ENCODE data around the gene EFCAB9. TPM values are rescaled to one million over a fixed set of nuclear protein-coding genes. Genes with fewer than 3 reads are reported as not detected.

The EFCAB9 gene
- total RNA-seq, 1 experiment from 2014 or later: not detected

GRCh38 chr5:172243302-172243701, 49.3 kb downstream of the EFCAB9 start:
- no peaks in the 10 kb centered on the region for H3K9me2 ChIP-seq (ENCODE audit: insufficient read depth)
- H3K4me2 ChIP-seq (ENCODE audit: low read length): no peak overlapping the region
- no peaks in the 10 kb centered on the region for H3K4me1 ChIP-seq (ENCODE audit: control insufficient read depth in 1 of 2, insufficient read depth in 2 of 2, low read length in 2 of 2)
- BruUV-seq (replicated peaks): no TSS peak
- intact Hi-C loops (cut with micrococcal nuclease): no loop called here
- H3K27me3 ChIP-seq (ENCODE audit: insufficient read depth, low read length): no peaks in the 10 kb centered on the region
- H3K36me3 ChIP-seq (ENCODE audit: control insufficient read depth in 1 of 2, insufficient read depth in 2 of 2, low read length in 2 of 2): no peaks in the 10 kb centered on the region
- H4K20me1 ChIP-seq (ENCODE audit: insufficient read depth): peaks cover 4% of the 10 kb centered on the region; the same call in 1 of the 2 replicates
- ATAC-seq (no peak), DNase-seq (ENCODE audit: low read depth, low spot score) (no peak)
- TF ChIP-seq SRF (IDR thresholded peaks at IDR 0.05; ENCODE audit: low read depth): no peak
- no peak for TF ChIP-seq ZNF274 (IDR thresholded peaks at IDR 0.05; ENCODE audit: low read depth, low read length)
- TF ChIP-seq CBX3 (IDR thresholded peaks at IDR 0.05; ENCODE audit: low read depth): no peak
- TF ChIP-seq POLR2AphosphoS5 (IDR thresholded peaks at IDR 0.05; ENCODE audit: low read depth, low read length): no peak
- no peak for TF ChIP-seq YY1 (IDR thresholded peaks at IDR 0.05; ENCODE audit: extremely low read depth, insufficient replicate concordance, low read depth, low read length)
- TF ChIP-seq, protein P1, sequence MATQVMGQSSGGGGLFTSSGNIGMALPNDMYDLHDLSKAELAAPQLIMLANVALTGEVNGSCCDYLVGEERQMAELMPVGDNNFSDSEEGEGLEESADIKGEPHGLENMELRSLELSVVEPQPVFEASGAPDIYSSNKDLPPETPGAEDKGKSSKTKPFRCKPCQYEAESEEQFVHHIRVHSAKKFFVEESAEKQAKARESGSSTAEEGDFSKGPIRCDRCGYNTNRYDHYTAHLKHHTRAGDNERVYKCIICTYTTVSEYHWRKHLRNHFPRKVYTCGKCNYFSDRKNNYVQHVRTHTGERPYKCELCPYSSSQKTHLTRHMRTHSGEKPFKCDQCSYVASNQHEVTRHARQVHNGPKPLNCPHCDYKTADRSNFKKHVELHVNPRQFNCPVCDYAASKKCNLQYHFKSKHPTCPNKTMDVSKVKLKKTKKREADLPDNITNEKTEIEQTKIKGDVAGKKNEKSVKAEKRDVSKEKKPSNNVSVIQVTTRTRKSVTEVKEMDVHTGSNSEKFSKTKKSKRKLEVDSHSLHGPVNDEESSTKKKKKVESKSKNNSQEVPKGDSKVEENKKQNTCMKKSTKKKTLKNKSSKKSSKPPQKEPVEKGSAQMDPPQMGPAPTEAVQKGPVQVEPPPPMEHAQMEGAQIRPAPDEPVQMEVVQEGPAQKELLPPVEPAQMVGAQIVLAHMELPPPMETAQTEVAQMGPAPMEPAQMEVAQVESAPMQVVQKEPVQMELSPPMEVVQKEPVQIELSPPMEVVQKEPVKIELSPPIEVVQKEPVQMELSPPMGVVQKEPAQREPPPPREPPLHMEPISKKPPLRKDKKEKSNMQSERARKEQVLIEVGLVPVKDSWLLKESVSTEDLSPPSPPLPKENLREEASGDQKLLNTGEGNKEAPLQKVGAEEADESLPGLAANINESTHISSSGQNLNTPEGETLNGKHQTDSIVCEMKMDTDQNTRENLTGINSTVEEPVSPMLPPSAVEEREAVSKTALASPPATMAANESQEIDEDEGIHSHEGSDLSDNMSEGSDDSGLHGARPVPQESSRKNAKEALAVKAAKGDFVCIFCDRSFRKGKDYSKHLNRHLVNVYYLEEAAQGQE (IDR thresholded peaks at IDR 0.05; ENCODE audit: low read depth): no peak
- TF ChIP-seq ELF1 (IDR thresholded peaks at IDR 0.05; ENCODE audit: borderline replicate concordance, low read depth): no peak
- TF ChIP-seq CTCF (IDR thresholded peaks at IDR 0.05 in 2 of 3, conservative IDR thresholded peaks at IDR 0.05 in 1 of 3; ENCODE audit: borderline replicate concordance in 1 of 3, insufficient read depth in 1 of 3, low read depth in 2 of 3, low read length in 2 of 3): no peak
- TF ChIP-seq EZH2 (IDR thresholded peaks at IDR 0.05): no peak
- TF ChIP-seq, protein P2, sequence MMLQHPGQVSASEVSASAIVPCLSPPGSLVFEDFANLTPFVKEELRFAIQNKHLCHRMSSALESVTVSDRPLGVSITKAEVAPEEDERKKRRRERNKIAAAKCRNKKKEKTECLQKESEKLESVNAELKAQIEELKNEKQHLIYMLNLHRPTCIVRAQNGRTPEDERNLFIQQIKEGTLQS (IDR thresholded peaks at IDR 0.05): no peak
- TF ChIP-seq JUND (IDR thresholded peaks at IDR 0.05): no peak
- TF ChIP-seq ZBTB33 (IDR thresholded peaks at IDR 0.05; ENCODE audit: extremely low read depth, insufficient replicate concordance, low read length): no peak
- TF ChIP-seq SIN3A (IDR thresholded peaks at IDR 0.05; ENCODE audit: low read depth): no peak
- no peak for TF ChIP-seq EGR1 (IDR thresholded peaks at IDR 0.05; ENCODE audit: low read depth)
- no peak for TF ChIP-seq SP1 (IDR thresholded peaks at IDR 0.05; ENCODE audit: low read depth)
- TF ChIP-seq POLR2A (IDR thresholded peaks at IDR 0.05; ENCODE audit: borderline replicate concordance, extremely low read depth, insufficient read depth, insufficient read length): no peak
- no peak for TF ChIP-seq RAD21 (IDR thresholded peaks at IDR 0.05; ENCODE audit: low read depth)
- no peak for TF ChIP-seq CEBPB (IDR thresholded peaks at IDR 0.05; ENCODE audit: low read depth)
- peaks cover 7% of the 10 kb centered on the region for H3K79me2 ChIP-seq (ENCODE audit: insufficient read depth, low read length)
- CTCF ChIA-PET: no interaction called here
- no peaks in the 10 kb centered on the region for H3K9me3 ChIP-seq (ENCODE audit: control insufficient read depth in 1 of 2, insufficient read depth in 1 of 2, low read depth in 1 of 2, low read length in 2 of 2)
- RAD21 ChIA-PET (ENCODE audit: low non-redundant PET in 1 of 2, low total read pairs in 2 of 2, uncharacterized antibody in 2 of 2, unreplicated experiment in 2 of 2): no interaction called here
- no peak overlapping the region for H2AFZ ChIP-seq (ENCODE audit: low read depth, low read length, poor library complexity, severe bottlenecking)
- H3K4me3 ChIP-seq (replicated peaks in 1 of 2; ENCODE audit: low read depth in 1 of 2, low read length in 2 of 2): no peak overlapping the region
- no peak overlapping the region for H3K27ac ChIP-seq (ENCODE audit: low read depth, low read length)
- H3K9ac ChIP-seq (ENCODE audit: low read length): no peak overlapping the region
- POLR2A ChIA-PET: no interaction called here
